ENCODE measurements around the gene MOB3A.

GRCh38 chr19:2145831-2146241 lies 49.7 kb upstream of the MOB3A start:
- TF ChIP-seq CTCF (IDR thresholded peaks at IDR 0.05) (no peak), EZH2phosphoT487 (IDR thresholded peaks at IDR 0.05) (no peak)

All from neural progenitor cell (in vitro differentiated cells).